HG03575 (cell line): Measurements from ENCODE around the gene NOTCH1.

Experiments used
- ATAC-seq: cut with Tn5 transposase; IDR thresholded peaks from one replicate; pipeline ENCODE4 v1.9.1; 2021; ENCODE audit not compliant: unreplicated experiment, insufficient number of reproducible peaks, low FRiP score; ENCODE audit errors: extremely low read depth

Gene NOTCH1

DNA sequence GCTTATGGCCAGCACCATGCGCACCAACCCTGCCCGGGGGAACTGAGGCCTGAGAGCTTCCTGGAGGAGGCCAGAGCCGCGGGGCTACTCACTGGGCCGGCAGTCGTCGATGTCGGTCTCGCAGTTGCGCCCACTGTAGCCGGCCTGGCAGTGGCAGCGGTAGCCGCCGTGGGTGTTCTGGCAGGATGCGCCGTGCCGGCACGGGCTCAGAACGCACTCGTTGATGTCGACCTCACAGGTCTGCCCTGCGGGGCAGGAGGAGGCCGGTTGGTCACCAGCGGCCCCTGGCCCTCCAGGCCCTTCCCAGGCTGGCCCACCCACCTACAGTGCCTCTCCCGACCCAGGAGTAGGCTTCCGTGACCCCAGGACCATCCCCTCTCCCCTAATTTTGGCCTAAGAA is 35.3 kb downstream of the NOTCH1 start:
- ATAC-seq: no peak

- no peak for ATAC-seq
Measured at GRCh38 chr9:136509549-136509948, 36.3 kb downstream of the NOTCH1 start.

DNA sequence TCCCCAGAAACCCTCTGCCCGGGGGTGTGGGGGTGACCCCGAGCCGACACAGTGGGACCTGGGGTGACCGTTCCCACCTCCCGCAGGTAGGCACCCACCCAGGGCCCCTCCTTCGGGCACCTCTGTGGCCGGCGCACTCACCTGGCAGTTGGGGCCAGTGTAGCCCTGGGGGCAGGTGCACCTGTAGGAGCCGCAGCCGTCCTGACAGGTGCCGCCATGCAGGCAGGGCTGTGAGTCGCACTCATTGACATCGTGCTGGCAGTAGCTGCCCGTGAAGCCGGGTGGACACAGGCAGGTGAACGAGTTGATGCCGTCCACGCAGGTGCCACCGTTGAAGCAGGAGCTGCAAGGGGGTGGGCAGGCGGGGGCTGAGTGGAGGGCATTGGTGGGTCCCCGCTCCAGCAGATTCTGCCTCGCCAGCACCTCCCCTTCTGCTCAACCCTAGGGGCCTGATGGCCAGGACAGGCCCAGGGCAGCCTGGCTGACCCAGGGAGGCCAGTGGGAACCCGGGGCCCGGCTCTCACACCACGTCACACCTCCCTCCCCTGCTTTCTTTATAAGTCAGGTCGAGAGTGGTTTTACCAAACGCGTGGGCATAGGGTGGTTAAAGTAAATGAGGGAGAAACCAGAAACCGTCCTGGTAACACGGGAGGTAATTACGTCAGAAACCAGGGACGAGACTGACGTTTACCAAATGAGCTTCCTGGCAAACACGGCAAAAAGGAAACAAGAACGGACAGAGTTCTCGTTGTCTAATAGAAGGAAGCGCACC is 36.9 kb downstream of the NOTCH1 start:
- ATAC-seq: no peak

DNA sequence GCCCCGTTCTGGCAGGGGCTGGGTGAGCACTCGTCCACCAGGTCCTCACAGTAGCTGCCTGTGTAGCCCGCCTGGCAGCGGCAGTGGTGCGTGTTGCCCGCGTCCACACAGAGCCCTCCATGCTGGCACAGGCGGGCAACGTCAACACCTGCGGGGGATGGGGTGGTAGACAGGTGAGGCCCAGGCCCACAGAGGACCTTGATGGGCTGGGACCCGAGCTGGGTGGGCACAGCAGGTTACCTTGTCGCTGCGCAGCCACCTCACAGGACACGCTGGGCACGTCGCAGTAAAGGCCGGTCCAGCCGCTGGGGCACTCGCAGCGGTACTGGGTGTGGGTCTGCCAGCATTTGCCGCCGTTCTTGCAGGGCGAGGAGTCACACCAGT is 37.9 kb downstream of the NOTCH1 start:
- no peak for ATAC-seq

- ATAC-seq: no peak
Measured at GRCh38 chr9:136507221-136507991, 38.4 kb downstream of the NOTCH1 start.

- no peak for ATAC-seq
Measured at GRCh38 chr9:136506425-136506824, 39.4 kb downstream of the NOTCH1 start.

DNA sequence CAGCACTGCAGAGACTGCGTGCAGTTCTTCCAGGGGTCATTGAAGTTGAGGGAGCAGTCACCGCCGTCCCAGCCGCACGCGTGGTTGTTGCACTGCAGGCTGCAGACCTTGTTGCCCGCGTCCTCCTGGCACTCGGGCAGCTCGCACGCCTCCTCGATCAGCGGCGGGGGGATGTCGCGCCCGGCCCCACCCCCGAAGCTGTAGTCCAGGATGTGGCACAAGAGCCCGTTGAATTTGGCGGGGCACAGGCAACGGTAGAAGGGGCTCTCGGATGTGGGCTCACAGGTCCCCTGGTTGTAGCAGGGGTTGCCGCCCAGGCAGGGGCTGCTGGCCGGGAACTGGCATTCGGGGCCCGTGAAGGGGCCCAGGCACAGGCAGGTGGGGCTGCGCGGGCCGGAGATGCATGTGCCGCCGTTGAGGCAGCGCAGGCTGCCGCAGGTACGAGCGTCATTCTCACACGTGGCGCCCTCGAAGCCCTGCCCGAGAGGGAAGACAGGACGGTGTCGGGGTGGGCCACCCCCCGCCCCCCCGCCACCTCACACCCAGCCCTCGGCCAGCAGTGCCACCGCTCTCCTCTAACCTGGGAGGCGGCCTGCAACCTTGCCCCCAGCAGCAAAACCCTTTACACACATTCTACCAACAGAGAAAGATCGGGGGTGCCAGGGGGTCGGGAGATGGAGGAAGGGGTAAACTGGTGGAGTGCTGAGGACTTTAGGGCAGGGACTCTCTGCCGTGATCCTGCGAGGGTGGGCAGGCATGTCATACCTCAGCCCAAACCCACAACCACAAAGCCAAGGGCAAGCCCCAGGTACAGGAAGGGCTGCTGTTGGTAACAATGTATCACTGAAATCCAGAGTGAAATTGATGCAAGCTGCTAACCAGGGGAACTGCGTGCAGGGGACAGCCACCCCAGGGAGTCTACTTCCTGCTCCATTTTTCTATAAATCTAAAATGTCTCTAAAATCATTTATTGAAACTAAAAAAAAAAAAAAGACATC is 40.1 kb downstream of the NOTCH1 start:
- no peak for ATAC-seq

DNA sequence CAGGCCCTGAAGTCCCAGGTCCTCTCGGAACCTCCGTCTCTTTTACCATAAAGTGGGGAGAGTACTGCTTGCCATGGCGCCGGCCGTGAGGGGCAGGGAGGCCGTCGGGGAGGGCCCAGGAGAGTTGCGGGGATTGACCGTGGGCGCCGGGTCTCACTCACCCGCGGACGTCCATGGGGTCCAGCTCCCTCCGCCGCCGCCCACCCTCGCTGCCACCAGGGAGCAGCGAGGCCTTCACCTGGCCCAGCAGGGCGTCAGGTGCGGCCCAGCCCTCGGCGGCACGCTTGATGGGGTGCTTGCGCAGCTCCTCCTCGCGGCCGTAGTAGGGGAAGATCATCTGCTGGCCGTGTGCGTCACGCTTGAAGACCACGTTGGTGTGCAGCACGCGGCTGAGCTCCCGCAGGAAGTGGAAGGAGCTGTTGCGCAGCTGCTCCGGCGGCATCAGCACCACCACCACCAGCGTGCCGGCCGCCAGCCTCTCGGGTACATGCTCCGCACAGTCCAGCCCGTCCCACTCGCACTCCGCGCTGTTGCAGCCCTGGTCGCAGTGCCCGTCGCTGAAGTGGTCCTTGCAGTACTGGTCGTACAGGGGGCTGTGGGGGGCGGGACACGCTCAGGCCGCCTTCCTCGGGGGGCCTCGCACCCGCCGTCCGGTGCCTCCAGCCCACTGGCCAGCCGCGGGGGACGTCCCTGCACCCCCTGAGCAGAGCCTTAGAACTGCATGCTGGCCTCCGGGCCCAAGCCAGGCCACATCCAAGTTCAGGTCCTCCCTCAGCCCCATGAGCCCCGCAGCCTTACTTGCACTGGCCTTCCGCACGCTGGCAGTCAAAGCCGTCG is 41.1 kb downstream of the NOTCH1 start:
- ATAC-seq: no peak

GRCh38 chr9:136502940-136503550 is 42.8 kb downstream of the NOTCH1 start:
- ATAC-seq: no peak

GRCh38 chr9:136502196-136502595 is 43.7 kb downstream of the NOTCH1 start:
- no peak for ATAC-seq

GRCh38 chr9:136501686-136502085 is 44.2 kb downstream of the NOTCH1 start:
- ATAC-seq: no peak

DNA sequence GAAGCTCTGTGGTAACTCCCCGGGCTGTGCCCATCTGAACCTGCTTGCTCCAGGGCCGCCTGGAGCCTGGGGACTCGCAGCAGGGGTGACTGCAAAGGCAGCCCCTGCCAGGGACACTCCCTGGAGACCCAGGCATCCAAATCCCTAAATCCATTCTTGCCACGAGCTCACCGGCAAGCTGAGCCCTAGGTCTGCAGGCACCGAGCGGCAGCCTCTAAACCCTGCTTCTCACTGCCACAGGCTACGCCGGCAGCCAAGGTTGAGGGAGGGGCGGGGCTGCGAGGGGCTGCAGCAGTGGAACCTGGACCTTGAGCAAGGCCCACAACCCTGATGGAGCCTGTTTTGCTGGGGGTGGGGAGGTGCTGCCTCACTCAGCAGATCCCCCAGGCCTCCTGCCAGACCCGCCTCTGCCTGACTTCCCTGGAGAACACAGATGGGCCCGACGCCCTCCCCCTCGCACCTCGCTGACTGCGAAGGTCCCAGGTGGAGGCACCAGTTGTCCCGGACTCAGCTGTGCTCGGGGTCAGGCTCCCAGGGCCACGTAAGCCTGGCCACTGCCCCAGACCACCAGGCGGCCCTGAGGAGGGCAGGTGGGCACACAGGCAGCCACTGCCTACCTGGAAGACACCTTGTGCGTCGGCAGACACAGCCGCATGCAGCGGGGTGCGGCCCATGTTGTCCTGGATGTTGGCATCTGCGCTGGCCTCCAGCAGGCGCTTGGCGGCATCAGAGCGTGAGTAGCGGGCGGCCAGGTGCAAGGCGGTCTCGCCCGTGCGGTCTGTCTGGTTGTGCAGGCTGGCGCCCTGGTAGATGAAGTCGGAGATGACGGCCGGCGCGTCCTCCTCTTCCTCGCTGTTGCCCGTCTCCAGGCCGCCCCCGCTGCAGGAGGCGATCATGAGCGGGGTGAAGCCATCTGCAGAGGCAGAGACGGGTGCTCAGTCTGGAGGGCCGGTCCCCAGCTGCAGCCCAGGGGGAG is 45.6 kb downstream of the NOTCH1 start:
- ATAC-seq: no peak

GRCh38 chr9:136499071-136499934 is 46.5 kb downstream of the NOTCH1 start:
- ATAC-seq: no peak

- no peak for ATAC-seq
Measured at GRCh38 chr9:136497916-136498695, 47.7 kb downstream of the NOTCH1 start.

DNA sequence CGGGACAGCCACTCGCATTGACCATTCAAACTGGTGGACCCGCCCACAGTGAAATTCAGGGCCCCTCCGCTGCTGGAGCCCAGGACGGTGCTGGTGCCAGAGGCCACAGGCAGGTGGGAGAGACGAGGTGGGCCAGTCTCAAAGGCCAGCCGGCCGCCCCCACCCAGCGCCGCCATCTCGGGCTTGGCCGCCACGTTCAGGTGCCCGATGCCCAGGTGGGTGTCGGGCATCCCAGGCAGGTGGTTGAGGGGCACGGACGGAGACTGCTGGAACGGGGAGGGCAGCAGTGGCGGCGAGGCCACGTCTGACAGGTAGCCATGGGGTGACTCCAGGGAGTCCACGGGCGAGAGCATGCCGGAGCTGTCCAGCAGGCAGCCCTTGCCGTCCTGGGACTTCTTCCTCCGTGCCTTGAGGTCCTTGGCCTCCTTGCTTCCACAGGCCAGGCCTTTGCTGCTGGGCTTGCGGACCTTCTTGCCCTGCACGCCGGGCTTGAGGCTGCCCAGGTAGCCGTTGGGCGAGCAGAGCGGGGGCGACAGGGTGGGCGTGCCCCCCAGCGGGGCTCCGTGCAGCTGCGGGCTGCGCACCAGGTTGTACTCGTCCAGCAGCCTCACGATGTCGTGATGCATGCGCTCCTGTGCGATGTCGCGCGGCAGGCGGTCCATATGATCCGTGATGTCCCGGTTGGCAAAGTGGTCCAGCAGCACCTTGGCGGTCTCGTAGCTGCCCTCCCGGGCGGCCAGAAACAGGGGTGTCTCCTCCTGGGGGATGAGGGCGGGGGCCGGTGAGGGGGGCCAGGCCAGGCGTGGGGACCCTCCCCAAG is 48.8 kb downstream of the NOTCH1 start:
- no peak for ATAC-seq
